Stimulated activated naive CD4-positive, alpha-beta T cell treated with Interleukin-2 at 50 U/mL for 16 hours (primary cell): ENCODE measurements around the gene RASSF10.

Experiments used
- DNase-seq: peaks from one replicate; lab custom pipeline; 2025; lab: John Stamatoyannopoulos, UW

Gene RASSF10

GRCh38 chr11:13008625-13009475 lies at the start of gene RASSF10:
TSS of gene RASSF10 (plus strand) at chr11:13009316. CDS start at chr11:13009577, 261 bp downstream.
- DNase-seq = no peak

- DNase-seq = no peak
Observed at GRCh38 chr11:12961615-12962014, 47.5 kb upstream of the RASSF10 start.

- DNase-seq = no peak
Observed at GRCh38 chr11:12962306-12962705, 46.8 kb upstream of the RASSF10 start.

- no peak for DNase-seq
Observed at GRCh38 chr11:12963051-12963450, 46.1 kb upstream of the RASSF10 start.

GRCh38 chr11:12963792-12964536 lies 45.2 kb upstream of the RASSF10 start:
- peak; percentile 49 for DNase-seq

- no peak for DNase-seq
Observed at GRCh38 chr11:12964650-12965049, 44.5 kb upstream of the RASSF10 start.

- no peak for DNase-seq
Observed at GRCh38 chr11:12966002-12966401, 43.1 kb upstream of the RASSF10 start.

GRCh38 chr11:12968101-12968500 lies 41.0 kb upstream of the RASSF10 start:
- DNase-seq = no peak

- no peak for DNase-seq
Observed at GRCh38 chr11:12968826-12969225, 40.3 kb upstream of the RASSF10 start.

GRCh38 chr11:12971955-12972354 lies 37.2 kb upstream of the RASSF10 start:
- no peak for DNase-seq

GRCh38 chr11:12973528-12974181 lies 35.5 kb upstream of the RASSF10 start:
- DNase-seq = no peak

GRCh38 chr11:12975195-12975594 lies 33.9 kb upstream of the RASSF10 start:
- DNase-seq = no peak

- DNase-seq = no peak
Observed at GRCh38 chr11:12979928-12980689, 29.0 kb upstream of the RASSF10 start.

- no peak for DNase-seq
Observed at GRCh38 chr11:12981676-12982522, 27.2 kb upstream of the RASSF10 start.

- no peak for DNase-seq
Observed at GRCh38 chr11:12983336-12983735, 25.8 kb upstream of the RASSF10 start.

GRCh38 chr11:12986194-12986898 lies 22.8 kb upstream of the RASSF10 start:
- DNase-seq = no peak

GRCh38 chr11:12989428-12990161 lies 19.5 kb upstream of the RASSF10 start:
- no peak for DNase-seq

GRCh38 chr11:12990162-12990480 lies 19.0 kb upstream of the RASSF10 start:
- no peak for DNase-seq

- DNase-seq = no peak
Observed at GRCh38 chr11:12991426-12991825, 17.7 kb upstream of the RASSF10 start.

GRCh38 chr11:12993626-12994025 lies 15.5 kb upstream of the RASSF10 start:
- DNase-seq = no peak
